Medulla oblongata (tissue), 1 donor: ENCODE measurements around the gene TCEANC2.
A peak's percentile ranks its signal among the peaks of the same experiment; 100 is the strongest.
"Not testable (repeated sequence)": the region's sequence is repeated elsewhere in the genome, so short reads cannot be mapped to it uniquely, and the experiment has no call there.

Experiments
- DNase-seq: peaks from one replicate; pipeline ENCODE4 v3.0.0-alpha.2; 2015; ENCODE audit errors: extremely low spot score

The TCEANC2 gene

GRCh38 chr1:54052934-54053744, at the start of gene TCEANC2, which contains the start of gene TMEM59:
TCEANC2 (plus strand) TSS chr1:54053608; CDS start chr1:54054423, 815 bp downstream.
TMEM59 (minus strand) TSS chr1:54053204; CDS start chr1:54053188, 16 bp downstream.
- peak; percentile 99 for DNase-seq

GRCh38 chr1:54003750-54004480, 49.5 kb upstream of the TCEANC2 start:
- not testable (repeated sequence) for DNase-seq

- no peak for DNase-seq
Observed at GRCh38 chr1:54004481-54005049, 48.8 kb upstream of the TCEANC2 start.

GRCh38 chr1:54006508-54006907, 46.9 kb upstream of the TCEANC2 start:
- DNase-seq = no peak

GRCh38 chr1:54007613-54008012, 45.8 kb upstream of the TCEANC2 start:
- no peak for DNase-seq

- DNase-seq = no peak
Observed at GRCh38 chr1:54008876-54009275, 44.5 kb upstream of the TCEANC2 start.

GRCh38 chr1:54009406-54009805, 44.0 kb upstream of the TCEANC2 start:
- DNase-seq = no peak

GRCh38 chr1:54010415-54011117, 42.8 kb upstream of the TCEANC2 start:
- DNase-seq = no peak

- DNase-seq = no peak
Observed at GRCh38 chr1:54011316-54012007, 41.9 kb upstream of the TCEANC2 start.

- no peak for DNase-seq
Observed at GRCh38 chr1:54012008-54012325, 41.4 kb upstream of the TCEANC2 start.

- DNase-seq = no peak
Observed at GRCh38 chr1:54012863-54013262, 40.5 kb upstream of the TCEANC2 start.

GRCh38 chr1:54013393-54014008, 39.9 kb upstream of the TCEANC2 start:
- DNase-seq = no peak

GRCh38 chr1:54014009-54014629, 39.3 kb upstream of the TCEANC2 start:
- no peak for DNase-seq

GRCh38 chr1:54016343-54017282, 36.8 kb upstream of the TCEANC2 start:
- DNase-seq = no peak

- DNase-seq = no peak
Observed at GRCh38 chr1:54017979-54018378, 35.4 kb upstream of the TCEANC2 start, which contains the start of gene LDLRAD1. LDLRAD1 (minus strand) TSS chr1:54018186; CDS start chr1:54018112, 74 bp downstream.

GRCh38 chr1:54018635-54019034, 34.8 kb upstream of the TCEANC2 start:
- no peak for DNase-seq

GRCh38 chr1:54019562-54020176, 33.7 kb upstream of the TCEANC2 start:
- not testable (repeated sequence) for DNase-seq

GRCh38 chr1:54024358-54024757, 29.1 kb upstream of the TCEANC2 start:
- DNase-seq = no peak

GRCh38 chr1:54024811-54025210, 28.6 kb upstream of the TCEANC2 start:
- DNase-seq = not testable (repeated sequence)
